Stimulated activated CD8-positive, alpha-beta memory T cell treated with anti-CD3 and anti-CD28 coated beads, Interleukin-2, amount 100 ng/mL, for 48 hours (primary cell): Measurements from ENCODE around the gene HOXB3.

ENCODE experiments used
- DNase-seq, 2 donors: peaks; one replicate each; pipeline ENCODE4 v3.0.0-alpha.2; 2020; ENCODE audit warnings: low read depth in 2 of 2

The HOXB3 gene

DNA sequence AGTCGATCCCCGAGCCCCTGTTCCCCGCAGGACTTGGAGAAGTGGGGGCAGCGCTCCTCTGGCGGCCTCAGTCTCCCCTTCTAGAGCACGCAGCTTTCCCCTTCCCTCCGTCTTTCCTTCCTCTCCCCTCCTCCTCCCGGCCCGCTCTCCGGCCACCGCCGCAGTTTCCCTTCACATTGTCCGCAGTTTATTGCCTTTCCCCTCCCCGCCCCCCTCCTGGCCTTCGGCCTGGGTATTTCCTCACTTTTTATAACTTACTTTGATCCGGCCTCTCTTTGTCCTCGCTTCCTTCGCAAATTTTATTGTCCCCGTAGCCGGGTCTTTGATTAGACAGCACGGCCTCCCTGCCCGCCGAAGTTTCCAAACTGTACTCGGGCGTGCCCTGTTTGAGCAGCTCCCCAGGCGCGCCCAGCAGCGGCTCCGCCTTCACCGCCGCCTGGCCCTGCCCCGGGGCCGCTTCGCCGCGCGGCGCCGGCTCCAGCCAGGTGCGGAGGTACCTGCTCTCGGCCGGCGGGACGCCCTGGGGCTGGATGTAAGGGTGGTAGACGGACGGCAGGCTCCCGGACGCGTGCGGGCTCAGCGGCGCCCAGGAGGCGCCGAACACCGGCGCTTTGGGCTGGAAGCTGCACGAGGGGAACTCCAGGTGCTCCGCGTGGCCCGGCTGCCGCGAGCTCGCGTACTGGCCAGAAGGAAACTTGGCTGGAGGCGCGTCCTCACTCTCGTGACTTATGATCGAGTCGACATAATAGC, 35.6 kb upstream of the HOXB3 start:
- no peak for DNase-seq

DNA sequence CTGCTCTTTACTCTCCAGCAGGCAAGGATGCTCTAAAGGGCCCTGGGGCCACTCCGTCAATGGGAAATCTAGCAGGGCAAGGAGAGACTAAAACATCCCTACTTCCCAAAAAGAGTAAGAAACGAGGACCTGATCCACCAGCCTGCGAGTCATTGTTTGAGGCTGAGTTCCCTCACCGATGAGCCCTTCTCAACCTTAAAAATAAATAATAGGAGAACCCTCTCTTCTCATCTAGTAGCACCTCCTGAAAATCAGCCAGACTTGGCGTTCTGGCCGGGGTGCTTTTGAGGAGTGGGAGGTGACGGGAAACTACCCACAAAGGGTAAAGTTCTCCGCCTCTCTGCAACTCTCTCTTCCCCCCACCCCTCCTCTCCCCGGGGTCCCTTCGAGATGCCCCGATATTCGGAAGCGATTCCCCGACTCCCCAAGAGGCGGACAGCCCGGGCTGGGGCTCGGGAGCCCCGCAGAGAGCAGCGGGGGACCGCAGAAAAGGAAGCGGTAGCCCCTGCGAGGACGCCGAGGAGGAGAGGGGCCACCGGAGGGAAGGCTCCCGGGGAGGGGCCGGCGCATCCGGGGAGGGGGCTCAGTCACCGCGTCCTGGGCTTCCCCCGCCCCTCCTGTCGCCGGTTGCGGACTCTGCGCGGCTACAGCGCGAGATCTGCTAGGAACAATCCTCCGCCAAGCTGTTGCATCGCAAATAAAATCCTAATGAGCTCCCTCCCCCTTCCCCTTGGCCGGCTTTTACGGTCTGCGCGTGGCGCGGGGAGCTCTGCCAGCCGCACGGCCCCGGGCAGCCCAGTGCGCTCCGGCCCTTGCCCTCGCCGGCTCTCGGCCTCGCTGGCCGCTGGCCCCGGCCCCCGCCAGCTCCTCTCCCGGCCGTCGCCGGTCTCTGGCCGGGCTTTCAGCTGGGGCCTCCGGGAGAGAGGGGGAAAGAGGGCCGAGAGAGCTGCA, 34.8 kb upstream of the HOXB3 start:
- no peak for DNase-seq

DNA sequence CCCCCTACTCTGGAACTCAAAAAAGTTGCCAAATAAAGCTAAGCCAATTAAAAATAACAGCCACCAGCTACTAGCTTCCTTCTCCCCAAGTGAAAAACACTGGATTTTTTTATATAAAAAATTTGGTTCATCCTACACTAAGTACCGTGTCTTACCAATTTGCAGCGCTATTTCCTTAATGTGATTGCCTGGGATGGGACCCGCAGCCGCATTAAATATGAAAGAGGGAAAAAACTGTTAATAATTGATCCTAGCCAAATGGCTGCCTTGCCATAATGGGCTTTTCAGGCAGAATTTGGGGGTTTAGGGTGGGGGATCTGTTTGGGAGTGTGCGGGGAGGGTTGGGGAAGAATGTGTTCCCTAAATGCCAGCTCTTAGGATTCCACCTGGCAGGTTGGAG, 34.1 kb upstream of the HOXB3 start:
- DNase-seq = no peak

DNA sequence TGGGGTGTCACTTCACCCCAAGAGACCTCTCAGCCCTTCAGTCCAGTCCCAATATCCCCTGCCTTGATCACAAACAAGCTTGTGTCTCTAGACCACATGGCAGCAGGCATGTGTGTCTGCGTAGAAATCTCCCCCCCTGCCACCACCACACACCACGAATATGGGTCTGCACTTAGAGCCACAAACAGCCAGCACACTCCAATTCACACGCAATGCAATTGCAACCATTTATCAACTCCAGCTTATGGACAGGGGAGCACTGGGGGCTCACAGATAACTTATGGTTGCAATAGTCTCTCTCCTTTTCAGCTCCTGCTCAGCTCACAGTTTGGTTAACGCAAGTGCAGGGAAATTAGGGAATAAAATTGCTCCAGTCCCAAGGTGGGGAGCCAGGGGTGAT, 33.5 kb upstream of the HOXB3 start:
- DNase-seq = no peak

DNA sequence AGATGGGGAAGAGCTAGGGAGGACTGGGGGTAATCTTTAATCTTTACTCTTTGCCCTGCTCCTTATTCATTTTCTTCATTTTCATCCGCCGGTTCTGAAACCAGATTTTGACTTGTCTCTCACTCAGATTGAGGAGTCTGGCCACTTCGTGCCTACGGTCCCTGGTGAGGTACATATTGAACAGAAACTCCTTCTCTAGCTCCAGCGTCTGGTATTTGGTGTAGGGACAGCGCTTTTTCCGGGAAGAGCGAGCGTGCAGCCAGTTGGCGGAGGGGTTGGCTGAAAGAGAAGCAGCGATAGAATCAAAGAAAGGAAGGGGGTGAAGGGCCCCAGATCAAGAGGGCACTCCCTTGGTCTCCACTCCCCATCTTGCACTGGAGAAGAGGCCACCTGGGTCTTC, 32.8 kb upstream of the HOXB3 start:
- DNase-seq = no peak

DNA sequence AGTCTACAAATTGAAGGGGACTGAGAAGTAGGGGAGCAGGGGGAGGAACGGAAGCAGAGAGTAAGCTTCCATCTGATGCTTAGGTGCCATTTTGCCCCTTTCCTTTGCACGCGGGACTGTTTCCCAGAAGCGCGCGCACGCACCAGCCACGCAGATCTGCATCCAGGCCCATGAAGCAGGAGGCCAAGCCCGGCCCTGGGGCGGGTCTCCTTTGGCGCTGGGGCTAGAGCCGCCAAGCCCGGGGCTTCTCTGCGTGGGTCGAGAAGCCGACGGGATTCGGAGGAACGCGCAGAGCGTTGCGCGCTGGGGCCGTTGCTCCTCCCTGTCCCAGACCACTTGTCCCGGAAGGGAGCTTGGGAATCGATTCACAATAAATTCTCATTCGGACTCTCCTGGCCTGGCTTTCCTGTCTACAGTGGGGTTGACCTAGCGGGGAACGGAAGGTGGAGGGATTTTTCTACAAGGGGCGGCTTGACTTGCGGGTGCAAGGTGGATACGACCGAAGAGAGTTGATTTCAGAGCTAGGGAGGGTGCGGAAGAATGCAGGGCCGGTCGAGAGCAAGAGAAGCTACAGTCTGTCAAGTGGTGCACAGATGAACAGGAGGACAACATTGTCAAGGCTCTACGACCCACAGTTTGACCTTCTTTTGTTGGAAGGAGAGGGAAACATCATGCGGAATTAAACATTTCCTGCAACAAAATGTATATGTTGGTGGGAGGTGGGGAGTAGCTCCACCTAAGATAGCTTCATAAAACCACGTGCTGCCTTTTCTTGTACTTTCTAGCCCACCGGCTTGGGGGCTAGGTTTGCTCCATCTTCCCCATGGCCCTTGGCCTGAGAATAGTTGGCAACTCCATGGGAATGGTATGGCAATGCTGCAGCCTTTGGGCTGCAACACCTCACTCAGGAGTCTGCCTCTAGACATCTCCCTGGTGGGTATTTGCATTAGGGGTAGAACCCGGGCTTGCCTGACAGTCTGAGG, 31.7 kb upstream of the HOXB3 start:
- DNase-seq = no peak

DNA sequence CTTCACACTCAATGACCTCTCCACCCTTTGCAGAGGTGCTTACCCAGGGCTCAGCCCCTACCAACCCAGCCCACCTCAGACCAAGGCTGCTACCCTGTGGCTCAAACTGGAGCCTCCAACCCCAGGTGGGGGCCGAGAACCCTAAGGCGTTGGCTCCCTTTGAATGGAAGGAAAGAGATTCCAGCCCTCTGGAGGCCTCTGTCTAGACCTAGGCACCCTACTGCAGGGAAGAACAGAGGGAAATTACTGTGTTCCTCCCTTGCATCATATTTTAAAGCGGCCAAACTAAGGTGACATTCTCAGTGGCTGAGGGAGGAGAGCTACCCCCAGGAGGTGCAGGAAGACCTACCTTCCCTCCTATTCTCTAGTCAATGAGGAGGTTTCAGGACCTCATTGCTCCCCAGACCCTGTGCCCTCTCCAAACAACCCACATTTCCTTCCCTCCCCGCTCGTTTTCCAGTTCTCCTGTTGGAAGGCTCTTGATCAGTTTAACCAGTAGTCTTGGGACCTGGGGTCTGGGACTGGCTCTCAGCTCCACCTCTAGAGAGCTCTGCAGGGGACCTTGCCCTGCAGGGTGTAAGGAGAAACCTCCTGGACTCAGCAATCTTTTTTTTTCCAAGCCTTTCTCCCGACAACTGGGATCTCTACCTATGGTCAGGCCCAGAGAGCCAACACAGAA, 30.6 kb upstream of the HOXB3 start:
- DNase-seq = no peak

DNA sequence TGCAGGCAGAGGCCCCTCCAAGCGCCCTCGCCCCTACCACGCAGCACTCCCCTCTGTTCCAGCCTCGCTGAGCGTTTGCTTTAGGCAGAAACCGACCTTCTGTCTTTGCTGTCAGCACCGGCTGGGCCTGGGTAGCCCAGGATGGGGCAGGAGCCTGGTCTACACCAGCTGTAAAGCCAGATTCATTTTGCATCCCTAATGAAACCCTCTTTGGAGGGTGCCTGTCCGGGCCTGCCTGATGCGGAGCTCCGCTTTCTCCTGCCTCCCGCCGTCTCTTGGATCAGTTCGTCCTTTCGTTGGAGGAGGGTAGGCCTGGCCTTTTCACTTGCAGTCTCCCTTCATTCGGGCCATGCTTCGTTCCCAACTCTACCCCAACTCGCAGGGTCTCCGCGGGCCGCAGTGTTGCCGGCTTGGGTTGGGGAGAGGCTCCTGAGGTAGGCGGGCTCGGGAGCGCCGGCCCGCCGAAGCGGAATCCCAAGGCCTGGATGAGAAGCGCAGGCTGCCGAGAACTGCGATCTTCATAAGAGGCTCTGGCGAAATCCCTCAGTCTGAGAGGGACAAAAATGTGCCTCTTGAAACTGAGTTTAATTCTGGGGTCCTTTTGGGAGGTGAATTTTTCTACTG, 29.9 kb upstream of the HOXB3 start:
- DNase-seq = no peak

DNA sequence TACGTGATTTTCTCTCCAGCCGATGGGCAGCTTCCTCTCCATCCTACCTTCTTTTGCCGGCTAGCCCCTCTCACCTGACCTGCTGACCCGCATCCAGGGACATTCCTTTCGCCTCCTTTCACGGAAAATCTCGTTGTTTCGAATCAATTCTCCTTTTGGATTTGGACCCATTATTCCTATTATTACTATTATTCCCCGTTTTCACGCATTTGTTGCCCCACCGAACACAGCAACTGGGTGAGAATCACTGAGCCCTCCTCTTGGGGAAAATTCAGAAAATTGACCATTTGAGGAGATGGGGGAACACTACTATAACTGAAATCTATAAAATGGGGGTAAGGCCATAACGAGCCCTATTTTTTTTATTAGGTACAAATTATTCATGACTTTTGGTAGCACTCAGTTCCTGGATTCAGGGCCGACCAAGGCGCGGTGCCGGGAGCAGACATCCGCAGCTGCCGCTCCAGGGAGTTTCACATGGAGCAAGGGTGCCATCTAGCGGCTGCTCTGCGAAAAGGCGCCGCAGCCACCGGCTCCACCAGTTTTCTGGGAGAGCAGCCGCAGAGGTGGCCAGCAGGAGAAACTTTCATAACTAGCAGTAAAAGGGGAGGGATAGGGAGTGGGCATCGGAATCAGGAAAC, 28.3 kb upstream of the HOXB3 start:
- DNase-seq = peak; percentile 68 to 75

DNA sequence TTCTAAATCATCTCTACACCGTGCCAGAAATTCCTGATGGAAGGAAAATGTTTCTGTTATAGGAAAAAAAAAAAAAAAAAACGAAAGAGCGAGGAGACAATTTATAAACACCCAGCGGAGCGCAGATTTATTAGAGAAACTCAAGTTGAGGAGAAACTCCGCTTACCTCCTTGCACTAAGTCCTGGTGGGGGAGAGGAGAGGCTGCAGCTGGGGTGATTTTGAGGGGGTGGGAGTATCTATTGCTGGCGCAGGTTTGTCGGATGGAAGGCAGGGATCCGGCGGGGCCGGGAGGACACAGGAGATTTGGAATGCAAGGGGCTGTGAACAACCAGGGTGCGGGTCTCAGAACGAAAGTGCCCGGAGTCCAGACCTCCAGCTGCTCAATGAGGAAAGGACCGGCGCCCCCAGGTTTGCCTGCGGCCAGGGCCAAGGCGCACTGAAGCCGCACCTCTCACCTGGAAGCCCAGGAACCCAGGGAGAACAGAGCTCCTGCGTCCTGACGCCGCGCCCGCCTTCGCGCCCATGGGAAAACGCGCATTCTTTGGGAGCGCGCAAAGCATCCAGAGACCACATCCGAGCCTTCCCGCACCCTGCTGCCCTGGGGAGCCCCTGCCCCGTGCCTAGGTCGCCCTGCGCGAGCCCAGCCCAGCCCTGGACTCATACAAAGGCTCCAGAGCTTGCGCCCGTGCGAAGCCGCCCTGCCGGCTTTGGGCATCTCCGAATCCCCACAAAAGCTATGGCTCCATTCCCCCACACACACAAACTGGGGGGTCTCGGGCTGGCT, 27.6 kb upstream of the HOXB3 start:
- no peak for DNase-seq

DNA sequence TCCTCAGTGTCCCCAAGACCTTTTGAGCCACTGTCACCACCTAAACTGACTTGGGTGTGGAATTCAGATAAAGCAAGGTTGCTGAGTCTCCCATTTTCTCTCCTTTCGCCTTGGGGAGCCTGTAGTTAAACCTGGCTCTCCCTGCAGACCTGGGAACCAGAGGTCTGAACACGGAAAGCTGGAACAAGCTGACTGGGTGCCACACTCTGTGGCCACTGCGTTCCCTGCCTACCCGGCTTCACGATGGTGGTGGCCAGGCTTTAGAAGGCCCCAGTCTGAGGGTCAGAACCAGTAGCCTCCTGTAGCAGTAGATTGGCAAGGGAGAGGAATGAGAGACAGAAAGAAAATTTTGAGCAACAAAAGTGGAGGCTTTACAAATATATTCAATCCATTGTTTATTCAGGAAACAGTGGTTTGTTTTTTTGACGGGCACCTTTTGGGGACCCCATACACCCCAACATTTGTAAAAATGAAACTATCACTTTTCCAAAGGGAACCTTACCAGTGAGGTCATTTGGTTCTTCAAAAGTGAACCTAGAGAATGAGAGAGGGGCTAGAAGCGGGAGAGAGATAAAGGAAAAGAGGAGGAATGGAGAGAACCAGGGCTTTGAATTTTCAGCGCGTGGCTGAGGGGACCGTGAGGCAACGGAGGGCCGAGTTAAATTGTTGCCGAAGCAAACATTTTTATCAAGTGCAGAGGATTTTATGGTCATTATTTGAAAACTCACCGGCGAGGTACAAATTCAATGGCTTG, 26.9 kb upstream of the HOXB3 start:
- DNase-seq = no peak

DNA sequence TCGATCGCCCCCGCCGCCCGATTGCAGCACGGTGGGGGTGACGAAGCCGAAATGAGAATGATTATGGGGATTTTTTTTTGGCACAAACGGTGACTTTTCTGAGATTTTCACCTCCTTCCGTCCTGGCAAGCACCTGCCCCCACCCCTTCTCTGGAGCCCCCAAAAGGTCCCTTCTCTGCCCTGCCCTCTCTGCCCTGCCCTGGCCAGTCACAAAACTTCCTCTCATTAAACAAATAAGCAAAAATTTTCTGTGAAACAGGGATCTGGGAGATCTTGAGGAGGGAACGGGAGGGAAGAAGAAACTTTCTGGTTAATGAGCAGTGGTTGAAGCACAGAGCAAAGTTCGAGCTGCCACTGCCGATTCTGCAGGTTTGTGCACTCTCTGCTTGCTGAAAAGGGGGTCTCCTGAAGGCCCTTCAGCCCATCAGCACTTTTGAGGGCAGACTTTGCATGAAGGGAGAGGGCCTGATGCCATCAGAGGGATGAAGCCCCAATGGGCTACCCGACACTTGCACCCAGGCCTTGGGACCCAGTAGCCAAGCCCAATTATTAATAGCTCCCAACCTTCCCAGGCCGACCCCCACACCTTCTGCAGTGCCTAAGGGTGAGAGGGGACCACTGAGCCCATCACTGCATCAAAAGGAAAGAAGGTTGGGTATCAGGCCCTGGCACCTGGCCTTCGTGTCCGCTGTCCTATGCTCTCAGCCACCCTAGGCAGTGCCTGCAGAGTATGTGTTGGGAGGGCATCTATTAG, 26.1 kb upstream of the HOXB3 start:
- DNase-seq = no peak

DNA sequence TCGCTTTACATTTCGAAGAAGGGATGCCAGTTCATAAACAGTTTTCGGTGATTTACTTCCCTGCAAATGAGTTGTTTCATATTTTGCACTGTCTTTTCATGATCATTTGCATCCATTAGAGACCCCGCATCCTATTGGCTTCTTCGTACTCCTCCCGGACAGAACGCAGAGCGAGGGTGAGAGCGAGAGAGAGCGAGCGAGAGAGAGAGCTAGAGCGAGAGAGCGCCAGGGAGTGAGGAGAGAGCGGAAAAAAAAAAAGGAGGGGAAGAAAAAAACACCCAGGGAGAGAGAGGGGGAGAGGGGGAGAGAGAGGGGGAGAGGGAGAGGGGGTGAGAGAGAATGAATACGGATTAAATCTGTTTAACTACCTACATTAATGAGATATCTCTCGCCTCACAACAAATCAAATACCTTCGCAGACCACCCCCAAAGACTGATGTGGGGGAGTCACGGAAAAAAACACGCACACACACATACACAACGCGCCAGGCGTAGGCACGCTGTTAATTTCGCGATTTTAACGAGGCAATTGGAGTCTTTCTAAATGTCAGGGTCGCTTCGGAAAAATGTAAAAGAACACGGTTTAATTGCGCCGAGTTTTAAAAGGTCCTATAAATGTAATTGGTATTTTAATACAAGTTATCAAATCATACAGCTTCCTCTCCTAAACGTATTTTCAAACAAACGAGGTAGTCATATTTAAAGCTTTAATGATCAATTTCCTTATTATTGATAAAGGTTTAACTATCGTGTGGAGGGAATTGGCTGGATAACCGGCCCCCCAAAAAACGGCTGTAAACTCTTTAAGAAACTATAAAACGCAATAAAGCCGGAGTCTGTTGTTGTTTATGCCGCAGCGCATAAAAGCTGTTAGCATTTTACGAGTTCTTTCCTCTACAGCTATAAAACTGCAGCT, 25.3 kb upstream of the HOXB3 start, which contains the start of gene HOXB8:
Gene HOXB8 (minus strand): TSS at position 246 of the 916 bp plus-strand sequence. CDS start 588 bp downstream, outside the sequence.
- DNase-seq = no peak

DNA sequence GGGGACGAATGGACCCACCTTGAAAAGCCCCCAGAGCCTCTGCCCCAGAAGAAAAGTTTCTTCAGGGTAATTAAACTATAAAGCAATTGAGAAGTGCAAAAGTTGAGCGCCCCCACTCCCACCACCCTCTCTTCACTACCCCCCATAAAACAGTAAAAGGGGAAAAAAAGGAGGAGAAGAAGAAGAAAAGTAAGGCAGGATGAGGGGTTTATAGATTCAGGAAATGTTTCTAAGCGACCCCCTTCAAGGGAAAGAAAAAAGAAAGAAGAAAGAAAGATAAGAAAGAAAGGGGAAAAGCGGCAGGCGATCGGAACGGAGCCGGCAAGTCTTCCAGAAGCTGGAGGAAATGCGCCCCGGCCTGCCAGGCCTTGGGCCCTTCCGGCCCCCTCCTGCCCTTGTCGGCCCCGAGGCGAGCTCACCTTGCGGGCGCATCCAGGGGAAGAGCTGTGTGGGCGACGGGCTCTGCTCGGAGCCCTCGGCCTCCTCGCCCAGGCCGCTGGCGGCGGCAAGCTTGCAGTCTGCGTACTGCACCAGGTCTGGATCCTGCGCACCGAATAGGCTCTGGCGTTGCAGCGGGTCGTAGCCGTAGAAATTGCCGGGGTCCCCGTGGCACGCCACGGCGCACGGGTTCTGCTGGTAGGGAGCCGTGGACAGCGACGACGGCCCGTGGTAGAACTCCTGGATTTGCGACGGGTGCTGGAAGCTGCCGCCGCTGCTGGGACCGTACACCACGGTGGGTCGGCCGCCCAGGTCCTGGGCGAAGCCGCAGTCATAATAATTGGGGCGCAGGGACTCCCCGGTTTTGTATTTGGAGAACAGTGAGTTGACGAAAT, 24.0 kb upstream of the HOXB3 start:
- DNase-seq = no peak

DNA sequence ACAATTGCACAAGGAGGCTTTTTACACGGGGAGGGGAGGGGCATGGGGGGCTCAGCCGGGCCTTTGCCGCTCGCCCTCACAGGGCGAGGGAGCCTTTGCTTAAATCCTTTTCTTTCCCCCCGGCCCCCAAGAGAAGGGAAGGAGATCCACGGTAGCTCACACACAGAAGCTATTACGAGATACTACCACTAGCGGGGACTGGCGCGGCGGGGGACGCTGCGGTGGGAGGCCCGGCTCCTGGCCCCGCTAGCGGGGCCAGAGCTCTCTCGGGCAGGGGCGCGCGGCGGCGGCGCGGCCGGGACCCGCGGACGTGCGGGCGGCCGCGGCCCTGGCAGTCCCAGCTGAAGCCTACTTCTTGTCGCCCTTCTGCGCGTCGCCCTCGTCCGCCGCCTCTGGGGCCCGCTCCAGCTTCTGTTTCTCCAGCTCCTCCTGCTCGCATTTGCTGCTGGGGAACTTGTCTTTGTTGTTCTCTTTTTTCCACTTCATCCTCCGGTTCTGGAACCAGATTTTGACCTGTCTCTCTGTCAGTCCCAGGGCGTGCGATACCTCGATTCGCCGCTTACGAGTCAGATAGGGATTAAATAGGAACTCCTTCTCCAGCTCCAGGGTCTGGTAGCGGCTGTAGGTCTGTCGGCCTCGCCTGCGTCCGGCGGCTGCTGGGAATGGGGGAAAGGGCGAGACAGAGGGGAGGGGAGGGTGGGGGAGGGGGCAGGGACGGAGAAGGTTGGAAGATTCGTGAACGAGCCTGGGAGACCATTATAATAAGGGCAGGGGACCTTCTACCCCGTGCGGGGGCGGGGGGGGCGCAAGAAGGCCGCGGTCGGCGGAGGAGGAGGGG, 23.0 kb upstream of the HOXB3 start:
- DNase-seq = no peak
